Neural cell (in vitro differentiated cells): Measurements from ENCODE around the gene STON2. TPM values are rescaled to one million over a fixed set of nuclear protein-coding genes. Genes with fewer than 3 reads are reported as not detected.

Experiments
- H2AFZ ChIP-seq: fragments of 200-600, 300-800 bp; sonication (generic), shearing (Covaris generic); 2 replicates; pipeline ENCODE4 v1.6.0; 2014; ENCODE audit warnings: low read depth, mild to moderate bottlenecking, antibody characterized with exemption, low read length, moderate library complexity
- H3F3A ChIP-seq: fragments of 200-600 bp; shearing (Covaris generic); 2 replicates; pipeline ENCODE4 v1.6.1; 2016; ENCODE audit warnings: mild to moderate bottlenecking, moderate library complexity, mixed read lengths, antibody characterized with exemption, low read length; ENCODE audit not compliant: insufficient read depth, poor library complexity, severe bottlenecking
- H3K27ac ChIP-seq: fragments of 200-600, 300-800 bp; sonication (generic), shearing (Covaris generic); 2 replicates; pipeline ENCODE4 v1.5.1; 2014; ENCODE audit warnings: mild to moderate bottlenecking, low read length, moderate library complexity
- H3K27me3 ChIP-seq: fragments of 300-800, 200-600 bp; sonication (generic), shearing (Covaris generic); 2 replicates; pipeline ENCODE4 v1.6.0; 2014; ENCODE audit warnings: mild to moderate bottlenecking, low read depth, low read length, moderate library complexity; ENCODE audit not compliant: insufficient read depth
- H3K36me3 ChIP-seq: fragments of 300-800, 200-600 bp; sonication (generic), shearing (Covaris generic); 2 replicates; pipeline ENCODE4 v1.5.1; 2014; ENCODE audit warnings: mild to moderate bottlenecking, antibody characterized with exemption, low read length, moderate library complexity; ENCODE audit not compliant: insufficient read depth
- H3K4me2 ChIP-seq: fragments of 300-800, 200-600 bp; sonication (generic), shearing (Covaris generic); 2 replicates; pipeline ENCODE4 v1.6.0; 2014; ENCODE audit warnings: mild to moderate bottlenecking, low read length
- H3K4me3 ChIP-seq: fragments of 300-800, 200-600 bp; sonication (generic), shearing (Covaris generic); 2 replicates; pipeline ENCODE4 v1.5.1; 2014; ENCODE audit warnings: mild to moderate bottlenecking, low read length, moderate library complexity
- H3K79me2 ChIP-seq: fragments of 200-600 bp; shearing (Covaris generic); replicated peaks from 2 replicates; pipeline ENCODE4 v1.6.0; 2014; ENCODE audit warnings: mild to moderate bottlenecking, low read length, moderate library complexity; ENCODE audit not compliant: insufficient read depth
- H3K9ac ChIP-seq: fragments of 300-800, 200-600 bp; sonication (generic), shearing (Covaris generic); 2 replicates; pipeline ENCODE4 v1.6.1; 2016; ENCODE audit warnings: mild to moderate bottlenecking, low read length, mixed read lengths
- H3K9me2 ChIP-seq: fragments of 200-600 bp; shearing (Covaris generic); 2 replicates; pipeline ENCODE4 v1.6.1; 2016; ENCODE audit warnings: mild to moderate bottlenecking, low read length, mixed read lengths; ENCODE audit not compliant: insufficient read depth
- H3K9me3 ChIP-seq: fragments of 200-600, 300-800 bp; sonication (generic), shearing (Covaris generic); 2 replicates; pipeline ENCODE4 v1.6.1; 2016; ENCODE audit warnings: mild to moderate bottlenecking, mixed run types, low read length, moderate library complexity, mixed read lengths
- H4K20me1 ChIP-seq: fragments of 200-600 bp; shearing (Covaris generic); 2 replicates; pipeline ENCODE4 v1.6.1; 2016; ENCODE audit warnings: mild to moderate bottlenecking, mixed run types; ENCODE audit not compliant: insufficient read depth
- EP300 ChIP-seq: fragments of 450-650 bp; conservative IDR thresholded peaks from 2 replicates; pipeline ENCODE4 v1.6.1; 2014; ENCODE audit warnings: antibody characterized with exemption, mild to moderate bottlenecking, moderate library complexity; ENCODE audit not compliant: poor library complexity, severe bottlenecking
- EZH2 ChIP-seq: fragments of 200-600, 300-800 bp; shearing (Covaris generic), sonication (generic); IDR thresholded peaks from 2 replicates; pipeline ENCODE4 v1.6.1; 2014; ENCODE audit warnings: antibody characterized with exemption, low read length, borderline replicate concordance, mild to moderate bottlenecking; ENCODE audit not compliant: insufficient read depth, poor library complexity, severe bottlenecking
- MXI1 ChIP-seq: fragments of 450-650 bp; conservative IDR thresholded peaks from 2 replicates; pipeline ENCODE4 v1.6.1; 2014; ENCODE audit warnings: antibody characterized with exemption, mild to moderate bottlenecking; ENCODE audit not compliant: poor library complexity, severe bottlenecking
- POLR2AphosphoS5 ChIP-seq: IDR thresholded peaks from 2 replicates; pipeline ENCODE4 v1.6.1; 2012
- RAD21 ChIP-seq: fragments of 450-650 bp; conservative IDR thresholded peaks from 2 replicates; pipeline ENCODE4 v1.6.1; 2014; ENCODE audit warnings: antibody characterized with exemption, mild to moderate bottlenecking, moderate library complexity
- SMC3 ChIP-seq: fragments of 450-650 bp; conservative IDR thresholded peaks from 2 replicates; pipeline ENCODE4 v1.6.1; 2014; ENCODE audit warnings: antibody characterized with exemption, mild to moderate bottlenecking, moderate library complexity; ENCODE audit not compliant: poor library complexity
- TAF1 ChIP-seq: IDR thresholded peaks from 2 replicates; pipeline ENCODE4 v1.6.1; 2012; ENCODE audit warnings: low read depth
- polyA plus RNA-seq: library from polyadenylated mRNA; depleted of rRNA; stranded (reverse); fragments of >200 nt; gene quantifications from 2 replicates; pipeline ENCODE4 v1.2.3, GENCODE V29; 2014
- TF ChIP-seq, protein P1 (sequence below): fragments of 450-650 bp; IDR thresholded peaks from 2 replicates; pipeline ENCODE4 v1.5.1; 2014; ENCODE audit warnings: antibody characterized with exemption, mild to moderate bottlenecking, moderate library complexity; ENCODE audit not compliant: poor library complexity, severe bottlenecking
- TF ChIP-seq, protein P2 (sequence below): IDR thresholded peaks from 2 replicates; pipeline ENCODE4 v1.6.1; 2012; ENCODE audit warnings: borderline replicate concordance

STON2 gene
- polyA plus RNA-seq, 1 donor from 2014 or later = 11.3 TPM

DNA sequence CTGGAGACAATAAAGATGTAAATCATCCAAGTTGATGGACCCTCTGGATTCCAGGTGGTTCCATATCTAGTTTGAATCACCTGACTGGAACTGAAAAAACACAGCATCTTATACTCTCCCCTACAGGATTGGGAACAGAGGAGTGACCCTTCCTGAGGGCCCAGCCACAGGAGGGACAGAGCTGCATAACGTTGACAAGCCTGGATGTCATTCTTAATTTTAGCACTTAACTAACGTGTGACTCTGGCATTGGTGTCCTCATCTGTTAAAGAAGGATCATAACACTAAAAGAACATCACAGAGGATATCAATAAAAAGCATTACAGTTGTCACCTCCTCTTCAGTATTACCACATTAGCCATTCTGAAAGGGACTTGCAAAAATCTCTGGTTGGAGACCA is 47.7 kb downstream of the STON2 start:
- Histone ChIP-seq H3K9ac (no peak overlapping the region), H3K9me3 (peaks cover 5% of the 10 kb centered on the region), H3K9me2 (no peaks in the 10 kb centered on the region), H3K27me3 (no peaks in the 10 kb centered on the region), H3K4me3 (no peak overlapping the region), H3K4me2 (no peak overlapping the region), H3K27ac (no peak overlapping the region), H3K79me2 (no peaks in the 10 kb centered on the region), H3K36me3 (no peaks in the 10 kb centered on the region), H2AFZ (no peak overlapping the region), H4K20me1 (no peaks in the 10 kb centered on the region), H3F3A (no peaks in the 10 kb centered on the region)
- no peak for TF ChIP-seq RAD21

DNA sequence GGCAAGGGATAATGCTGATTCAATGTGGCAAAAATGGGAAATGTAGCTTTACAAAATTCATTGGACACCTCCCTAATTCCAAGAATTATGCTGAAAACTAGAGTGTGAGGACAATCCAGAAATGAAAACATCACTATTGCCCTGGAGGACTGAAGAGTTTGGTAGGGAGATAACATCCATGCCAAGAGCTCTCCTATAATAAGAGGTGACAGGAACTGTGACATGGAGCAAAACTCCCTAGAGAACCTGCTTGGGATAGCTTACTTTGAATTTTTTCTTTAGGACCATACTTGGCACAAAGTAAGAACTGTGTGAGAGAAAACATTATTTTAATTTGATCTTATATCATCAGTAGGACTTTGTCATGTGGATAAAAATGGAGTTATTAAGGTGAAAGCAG is 48.9 kb downstream of the STON2 start:
- Histone ChIP-seq H3K9me2 (no peaks in the 10 kb centered on the region), H3K79me2 (no peaks in the 10 kb centered on the region), H3K9ac (no peak overlapping the region), H3K27me3 (no peaks in the 10 kb centered on the region), H3K36me3 (no peaks in the 10 kb centered on the region), H3K4me3 (no peak overlapping the region), H3K27ac (no peak overlapping the region), H3K4me2 (no peak overlapping the region), H3K9me3 (peaks cover 5% of the 10 kb centered on the region), H3F3A (no peaks in the 10 kb centered on the region), H2AFZ (no peak overlapping the region), H4K20me1 (no peaks in the 10 kb centered on the region)
- TF ChIP-seq EP300 (no peak), MXI1 (no peak), SMC3 (no peak), TAF1 (no peak), POLR2AphosphoS5 (no peak), EZH2 (no peak), RAD21 (no peak)
- TF ChIP-seq, protein P1, sequence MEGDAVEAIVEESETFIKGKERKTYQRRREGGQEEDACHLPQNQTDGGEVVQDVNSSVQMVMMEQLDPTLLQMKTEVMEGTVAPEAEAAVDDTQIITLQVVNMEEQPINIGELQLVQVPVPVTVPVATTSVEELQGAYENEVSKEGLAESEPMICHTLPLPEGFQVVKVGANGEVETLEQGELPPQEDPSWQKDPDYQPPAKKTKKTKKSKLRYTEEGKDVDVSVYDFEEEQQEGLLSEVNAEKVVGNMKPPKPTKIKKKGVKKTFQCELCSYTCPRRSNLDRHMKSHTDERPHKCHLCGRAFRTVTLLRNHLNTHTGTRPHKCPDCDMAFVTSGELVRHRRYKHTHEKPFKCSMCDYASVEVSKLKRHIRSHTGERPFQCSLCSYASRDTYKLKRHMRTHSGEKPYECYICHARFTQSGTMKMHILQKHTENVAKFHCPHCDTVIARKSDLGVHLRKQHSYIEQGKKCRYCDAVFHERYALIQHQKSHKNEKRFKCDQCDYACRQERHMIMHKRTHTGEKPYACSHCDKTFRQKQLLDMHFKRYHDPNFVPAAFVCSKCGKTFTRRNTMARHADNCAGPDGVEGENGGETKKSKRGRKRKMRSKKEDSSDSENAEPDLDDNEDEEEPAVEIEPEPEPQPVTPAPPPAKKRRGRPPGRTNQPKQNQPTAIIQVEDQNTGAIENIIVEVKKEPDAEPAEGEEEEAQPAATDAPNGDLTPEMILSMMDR = no peak
- TF ChIP-seq, protein P2, sequence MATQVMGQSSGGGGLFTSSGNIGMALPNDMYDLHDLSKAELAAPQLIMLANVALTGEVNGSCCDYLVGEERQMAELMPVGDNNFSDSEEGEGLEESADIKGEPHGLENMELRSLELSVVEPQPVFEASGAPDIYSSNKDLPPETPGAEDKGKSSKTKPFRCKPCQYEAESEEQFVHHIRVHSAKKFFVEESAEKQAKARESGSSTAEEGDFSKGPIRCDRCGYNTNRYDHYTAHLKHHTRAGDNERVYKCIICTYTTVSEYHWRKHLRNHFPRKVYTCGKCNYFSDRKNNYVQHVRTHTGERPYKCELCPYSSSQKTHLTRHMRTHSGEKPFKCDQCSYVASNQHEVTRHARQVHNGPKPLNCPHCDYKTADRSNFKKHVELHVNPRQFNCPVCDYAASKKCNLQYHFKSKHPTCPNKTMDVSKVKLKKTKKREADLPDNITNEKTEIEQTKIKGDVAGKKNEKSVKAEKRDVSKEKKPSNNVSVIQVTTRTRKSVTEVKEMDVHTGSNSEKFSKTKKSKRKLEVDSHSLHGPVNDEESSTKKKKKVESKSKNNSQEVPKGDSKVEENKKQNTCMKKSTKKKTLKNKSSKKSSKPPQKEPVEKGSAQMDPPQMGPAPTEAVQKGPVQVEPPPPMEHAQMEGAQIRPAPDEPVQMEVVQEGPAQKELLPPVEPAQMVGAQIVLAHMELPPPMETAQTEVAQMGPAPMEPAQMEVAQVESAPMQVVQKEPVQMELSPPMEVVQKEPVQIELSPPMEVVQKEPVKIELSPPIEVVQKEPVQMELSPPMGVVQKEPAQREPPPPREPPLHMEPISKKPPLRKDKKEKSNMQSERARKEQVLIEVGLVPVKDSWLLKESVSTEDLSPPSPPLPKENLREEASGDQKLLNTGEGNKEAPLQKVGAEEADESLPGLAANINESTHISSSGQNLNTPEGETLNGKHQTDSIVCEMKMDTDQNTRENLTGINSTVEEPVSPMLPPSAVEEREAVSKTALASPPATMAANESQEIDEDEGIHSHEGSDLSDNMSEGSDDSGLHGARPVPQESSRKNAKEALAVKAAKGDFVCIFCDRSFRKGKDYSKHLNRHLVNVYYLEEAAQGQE = no peak
